ENCODE data around the gene DHRS7B.

Gene DHRS7B

DNA sequence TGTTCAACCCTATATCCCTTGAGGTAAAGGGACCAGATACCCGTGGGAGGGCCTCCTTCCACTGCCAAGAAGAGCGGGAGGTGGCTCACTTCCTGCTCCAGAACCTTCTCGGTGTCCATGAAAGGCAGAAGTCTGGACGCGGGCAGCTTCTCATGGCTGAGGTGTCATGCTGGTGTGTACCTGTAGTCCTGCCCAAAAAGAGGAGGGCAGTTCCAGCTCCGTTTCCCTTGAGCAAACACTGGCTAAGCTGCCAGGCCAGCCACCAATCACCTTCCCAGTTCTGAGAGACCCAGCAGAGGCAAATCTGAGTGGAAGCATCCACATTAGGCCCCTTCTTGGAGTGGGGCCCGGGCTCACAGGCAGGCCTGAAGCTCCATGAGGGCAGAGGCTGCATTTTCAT, 81.6 kb downstream of the DHRS7B start:
- H3K4me3 ChIP-seq (ENCODE audit: low read depth, low read length) = no peak overlapping the region
- TF ChIP-seq MAX (IDR thresholded peaks at IDR 0.05; ENCODE audit: low read depth, low read length) (no peak), POLR2A (IDR thresholded peaks at IDR 0.05; ENCODE audit: extremely low read depth, insufficient read length) (no peak), MYC (IDR thresholded peaks at IDR 0.05; ENCODE audit: low read depth, low read length) (no peak)
- TF ChIP-seq, protein P1, sequence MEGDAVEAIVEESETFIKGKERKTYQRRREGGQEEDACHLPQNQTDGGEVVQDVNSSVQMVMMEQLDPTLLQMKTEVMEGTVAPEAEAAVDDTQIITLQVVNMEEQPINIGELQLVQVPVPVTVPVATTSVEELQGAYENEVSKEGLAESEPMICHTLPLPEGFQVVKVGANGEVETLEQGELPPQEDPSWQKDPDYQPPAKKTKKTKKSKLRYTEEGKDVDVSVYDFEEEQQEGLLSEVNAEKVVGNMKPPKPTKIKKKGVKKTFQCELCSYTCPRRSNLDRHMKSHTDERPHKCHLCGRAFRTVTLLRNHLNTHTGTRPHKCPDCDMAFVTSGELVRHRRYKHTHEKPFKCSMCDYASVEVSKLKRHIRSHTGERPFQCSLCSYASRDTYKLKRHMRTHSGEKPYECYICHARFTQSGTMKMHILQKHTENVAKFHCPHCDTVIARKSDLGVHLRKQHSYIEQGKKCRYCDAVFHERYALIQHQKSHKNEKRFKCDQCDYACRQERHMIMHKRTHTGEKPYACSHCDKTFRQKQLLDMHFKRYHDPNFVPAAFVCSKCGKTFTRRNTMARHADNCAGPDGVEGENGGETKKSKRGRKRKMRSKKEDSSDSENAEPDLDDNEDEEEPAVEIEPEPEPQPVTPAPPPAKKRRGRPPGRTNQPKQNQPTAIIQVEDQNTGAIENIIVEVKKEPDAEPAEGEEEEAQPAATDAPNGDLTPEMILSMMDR (IDR thresholded peaks at IDR 0.05; ENCODE audit: low read depth, low read length) = no peak
- DNase-seq (ENCODE audit: low read depth) = no peak

DNA sequence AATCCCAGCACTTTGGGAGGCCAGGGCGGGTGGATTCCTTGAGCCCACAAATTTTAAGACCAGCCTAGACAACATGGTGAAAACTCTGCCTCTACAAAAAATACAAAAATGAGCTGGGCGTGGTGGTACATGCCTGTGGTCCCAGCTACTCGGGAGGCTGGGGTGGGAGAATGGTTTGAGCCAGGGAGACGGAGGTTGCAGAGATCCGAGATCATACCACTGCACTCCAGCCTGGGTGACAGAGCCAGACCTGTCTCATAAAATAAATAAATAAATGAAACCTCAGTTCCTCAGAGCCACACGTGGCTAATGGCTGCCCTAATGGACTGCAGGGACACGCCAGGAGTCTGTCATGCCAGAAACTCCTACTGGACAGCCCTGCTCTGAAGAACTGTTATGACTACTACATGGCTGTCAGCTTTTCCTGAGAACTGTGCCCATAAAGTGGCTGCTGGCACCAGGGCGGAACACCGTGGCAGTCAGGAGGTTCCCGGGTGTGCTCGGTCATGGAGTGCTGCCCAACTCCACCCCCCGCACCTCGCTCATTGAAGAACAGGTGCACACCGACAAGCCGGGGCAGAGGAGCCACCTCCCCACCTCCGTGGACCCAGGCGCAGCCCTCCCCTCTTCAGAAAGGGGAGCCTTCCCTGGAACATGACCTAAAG, 82.9 kb downstream of the DHRS7B start:
- TF ChIP-seq POLR2A (IDR thresholded peaks at IDR 0.05; ENCODE audit: extremely low read depth, insufficient read length) = no peak
- no peak overlapping the region for H3K4me3 ChIP-seq (ENCODE audit: low read depth, low read length)
- DNase-seq (ENCODE audit: low read depth) = no peak

DNA sequence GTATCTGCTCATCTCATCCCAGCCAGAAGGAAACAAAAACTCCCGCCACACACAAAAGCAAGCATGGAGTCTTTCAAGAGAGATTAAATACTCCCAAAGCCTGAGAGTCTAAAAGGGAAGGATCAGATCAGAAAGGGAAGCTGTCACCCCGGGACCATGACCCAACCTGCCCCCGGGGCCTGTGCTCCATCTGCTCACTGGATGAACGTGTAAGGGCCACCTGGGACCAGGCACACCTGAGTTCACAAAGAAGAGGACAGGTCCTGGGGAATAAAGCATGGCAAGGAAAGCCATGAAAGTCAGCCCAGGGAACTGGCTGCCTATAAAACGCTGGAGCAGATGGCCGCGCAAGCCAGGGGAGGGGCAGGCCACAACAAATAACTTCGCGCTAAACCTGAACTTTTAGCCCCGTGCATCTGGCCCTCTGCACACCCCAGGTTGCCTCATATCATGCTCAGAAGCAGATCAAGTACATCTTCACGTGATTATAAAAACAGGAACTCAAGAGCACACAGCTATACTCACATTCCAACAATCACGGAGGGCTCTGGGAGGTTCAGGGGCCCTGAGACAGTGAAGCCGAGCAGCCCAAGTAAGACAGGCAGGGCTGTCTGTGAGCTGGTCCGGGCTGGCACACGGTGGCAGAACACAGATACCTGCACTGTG, 83.8 kb downstream of the DHRS7B start:
- DNase-seq (ENCODE audit: low read depth) = peak; percentile 36
- H3K4me3 ChIP-seq (ENCODE audit: low read depth, low read length) = no peak overlapping the region
- no peak for TF ChIP-seq MAX (IDR thresholded peaks at IDR 0.05; ENCODE audit: low read depth, low read length)
- no peak for TF ChIP-seq MYC (IDR thresholded peaks at IDR 0.05; ENCODE audit: low read depth, low read length)
- TF ChIP-seq, protein P1 (IDR thresholded peaks at IDR 0.05; ENCODE audit: low read depth, low read length) = no peak
- TF ChIP-seq POLR2A (IDR thresholded peaks at IDR 0.05; ENCODE audit: extremely low read depth, insufficient read length) = no peak

GRCh38 chr17:21211825-21212479, 85.2 kb downstream of the DHRS7B start:
- DNase-seq (ENCODE audit: low read depth) = no peak
- TF ChIP-seq, protein P1 (IDR thresholded peaks at IDR 0.05; ENCODE audit: low read depth, low read length) = no peak
- TF ChIP-seq MYC (IDR thresholded peaks at IDR 0.05; ENCODE audit: low read depth, low read length) = no peak
- no peak for TF ChIP-seq POLR2A (IDR thresholded peaks at IDR 0.05; ENCODE audit: extremely low read depth, insufficient read length)
- TF ChIP-seq MAX (IDR thresholded peaks at IDR 0.05; ENCODE audit: low read depth, low read length) = no peak
- peak overlapping the region; percentile 99 for H3K4me3 ChIP-seq (ENCODE audit: low read depth, low read length)

- TF ChIP-seq, protein P1 (IDR thresholded peaks at IDR 0.05; ENCODE audit: low read depth, low read length) = no peak
- TF ChIP-seq MYC (IDR thresholded peaks at IDR 0.05; ENCODE audit: low read depth, low read length) (no peak), MAX (IDR thresholded peaks at IDR 0.05; ENCODE audit: low read depth, low read length) (no peak), POLR2A (IDR thresholded peaks at IDR 0.05; ENCODE audit: extremely low read depth, insufficient read length) (no peak)
- no peak for DNase-seq (ENCODE audit: low read depth)
- H3K4me3 ChIP-seq (ENCODE audit: low read depth, low read length) = peak overlapping the region; percentile 99
Measured at GRCh38 chr17:21212826-21213637, 86.3 kb downstream of the DHRS7B start.
